ENCODE data around the gene SPRED3.

The SPRED3 gene

GRCh38 chr19:38392707-38393308 lies 4.3 kb downstream of the SPRED3 start:
- no peak overlapping the region for H3K4me3 ChIP-seq (ENCODE audit: low read depth, low read length)
- no peak for DNase-seq (ENCODE audit: low read depth)
- TF ChIP-seq CTCF (IDR thresholded peaks at IDR 0.05; ENCODE audit: control insufficient read depth, extremely low read depth, insufficient read depth), result no peak

- no peak for DNase-seq (ENCODE audit: low read depth)
- no peak for TF ChIP-seq CTCF (IDR thresholded peaks at IDR 0.05; ENCODE audit: control insufficient read depth, extremely low read depth, insufficient read depth)
- no peak overlapping the region for H3K4me3 ChIP-seq (ENCODE audit: low read depth, low read length)
Observed at GRCh38 chr19:38394488-38394887, 6.0 kb downstream of the SPRED3 start.

GRCh38 chr19:38395381-38396114 lies 7.1 kb downstream of the SPRED3 start:
- no peak for DNase-seq (ENCODE audit: low read depth)
- H3K4me3 ChIP-seq (ENCODE audit: low read depth, low read length), result no peak overlapping the region
- no peak for TF ChIP-seq CTCF (IDR thresholded peaks at IDR 0.05; ENCODE audit: control insufficient read depth, extremely low read depth, insufficient read depth)

- no peak for TF ChIP-seq CTCF (IDR thresholded peaks at IDR 0.05; ENCODE audit: control insufficient read depth, extremely low read depth, insufficient read depth)
- no peak overlapping the region for H3K4me3 ChIP-seq (ENCODE audit: low read depth, low read length)
- DNase-seq (ENCODE audit: low read depth), result no peak
Observed at GRCh38 chr19:38399081-38399480, 10.6 kb downstream of the SPRED3 start.

GRCh38 chr19:38399537-38399936 lies 11.0 kb downstream of the SPRED3 start:
- DNase-seq (ENCODE audit: low read depth), result no peak
- no peak for TF ChIP-seq CTCF (IDR thresholded peaks at IDR 0.05; ENCODE audit: control insufficient read depth, extremely low read depth, insufficient read depth)
- no peak overlapping the region for H3K4me3 ChIP-seq (ENCODE audit: low read depth, low read length)

GRCh38 chr19:38400361-38400760 lies 11.9 kb downstream of the SPRED3 start:
- TF ChIP-seq CTCF (IDR thresholded peaks at IDR 0.05; ENCODE audit: control insufficient read depth, extremely low read depth, insufficient read depth), result no peak
- H3K4me3 ChIP-seq (ENCODE audit: low read depth, low read length), result no peak overlapping the region
- DNase-seq (ENCODE audit: low read depth), result no peak
